Stimulated activated CD4-positive, alpha-beta T cell treated with anti-CD3 and anti-CD28 coated beads, Interleukin-15, amount 100 ng/mL, for 1 hour (primary cell): ENCODE measurements around the gene FLOT1.
"Not testable (repeated sequence)": the region's sequence is repeated elsewhere in the genome, so short reads cannot be mapped to it uniquely, and the experiment has no call there.

Experiments used
- DNase-seq, 2 donors: peaks; one replicate each; pipeline ENCODE4 v3.0.0-alpha.2; 2020; ENCODE audit warnings: low read depth in 1 of 2, low spot score in 1 of 2

The FLOT1 gene

DNA sequence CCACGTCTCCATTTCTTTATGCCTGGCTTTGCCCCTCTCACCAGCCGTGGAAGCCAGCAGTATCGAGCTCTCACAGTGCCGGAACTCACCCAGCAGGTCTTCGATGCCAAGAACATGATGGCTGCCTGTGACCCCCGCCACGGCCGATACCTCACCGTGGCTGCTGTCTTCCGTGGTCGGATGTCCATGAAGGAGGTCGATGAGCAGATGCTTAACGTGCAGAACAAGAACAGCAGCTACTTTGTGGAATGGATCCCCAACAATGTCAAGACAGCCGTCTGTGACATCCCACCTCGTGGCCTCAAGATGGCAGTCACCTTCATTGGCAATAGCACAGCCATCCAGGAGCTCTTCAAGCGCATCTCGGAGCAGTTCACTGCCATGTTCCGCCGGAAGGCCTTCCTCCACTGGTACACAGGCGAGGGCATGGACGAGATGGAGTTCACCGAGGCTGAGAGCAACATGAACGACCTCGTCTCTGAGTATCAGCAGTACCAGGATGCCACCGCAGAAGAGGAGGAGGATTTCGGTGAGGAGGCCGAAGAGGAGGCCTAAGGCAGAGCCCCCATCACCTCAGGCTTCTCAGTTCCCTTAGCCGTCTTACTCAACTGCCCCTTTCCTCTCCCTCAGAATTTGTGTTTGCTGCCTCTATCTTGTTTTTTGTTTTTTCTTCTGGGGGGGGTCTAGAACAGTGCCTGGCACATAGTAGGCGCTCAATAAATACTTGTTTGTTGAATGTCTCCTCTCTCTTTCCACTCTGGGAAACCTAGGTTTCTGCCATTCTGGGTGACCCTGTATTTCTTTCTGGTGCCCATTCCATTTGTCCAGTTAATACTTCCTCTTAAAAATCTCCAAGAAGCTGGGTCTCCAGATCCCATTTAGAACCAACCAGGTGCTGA is 18.4 kb downstream of the FLOT1 start:
- not testable (repeated sequence) for DNase-seq

GRCh38 chr6:30723159-30723842 is 19.2 kb downstream of the FLOT1 start:
- DNase-seq, result not testable (repeated sequence)

DNA sequence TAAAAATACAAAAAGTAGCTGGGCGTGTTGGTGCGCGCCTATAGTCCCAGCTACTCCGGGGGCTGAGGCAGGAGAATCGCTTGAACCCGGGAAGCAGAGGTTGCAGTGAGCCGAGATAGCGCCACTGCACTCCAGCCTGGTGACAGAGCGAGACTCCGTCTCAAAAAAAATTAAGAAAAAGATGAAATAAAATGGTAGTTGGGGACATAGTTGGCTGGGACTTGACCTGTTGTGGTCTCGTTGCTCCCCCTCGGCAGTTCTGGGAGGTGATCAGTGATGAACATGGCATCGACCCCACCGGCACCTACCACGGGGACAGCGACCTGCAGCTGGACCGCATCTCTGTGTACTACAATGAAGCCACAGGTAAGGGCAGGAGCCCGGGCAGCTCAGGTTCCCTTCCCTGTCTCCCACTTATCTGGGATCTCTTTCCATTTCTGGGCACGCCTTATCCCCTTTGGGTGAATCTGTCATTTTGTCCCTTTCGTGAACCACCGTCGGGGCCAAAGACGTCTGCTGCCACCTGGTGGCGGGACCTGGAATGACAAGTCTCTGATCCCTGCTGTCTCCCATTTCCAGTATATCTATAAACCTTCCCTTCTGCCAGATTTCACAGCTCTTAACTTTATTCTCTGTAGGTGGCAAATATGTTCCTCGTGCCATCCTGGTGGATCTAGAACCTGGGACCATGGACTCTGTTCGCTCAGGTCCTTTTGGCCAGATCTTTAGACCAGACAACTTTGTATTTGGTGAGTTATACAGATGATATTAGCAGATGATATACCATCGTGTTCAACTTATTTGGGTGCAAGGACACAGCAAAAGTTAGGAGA is 20.0 kb downstream of the FLOT1 start:
- DNase-seq, result peak; percentile 70 to 81

GRCh38 chr6:30722025-30722279 is 20.5 kb downstream of the FLOT1 start:
- DNase-seq, result not testable (repeated sequence)

DNA sequence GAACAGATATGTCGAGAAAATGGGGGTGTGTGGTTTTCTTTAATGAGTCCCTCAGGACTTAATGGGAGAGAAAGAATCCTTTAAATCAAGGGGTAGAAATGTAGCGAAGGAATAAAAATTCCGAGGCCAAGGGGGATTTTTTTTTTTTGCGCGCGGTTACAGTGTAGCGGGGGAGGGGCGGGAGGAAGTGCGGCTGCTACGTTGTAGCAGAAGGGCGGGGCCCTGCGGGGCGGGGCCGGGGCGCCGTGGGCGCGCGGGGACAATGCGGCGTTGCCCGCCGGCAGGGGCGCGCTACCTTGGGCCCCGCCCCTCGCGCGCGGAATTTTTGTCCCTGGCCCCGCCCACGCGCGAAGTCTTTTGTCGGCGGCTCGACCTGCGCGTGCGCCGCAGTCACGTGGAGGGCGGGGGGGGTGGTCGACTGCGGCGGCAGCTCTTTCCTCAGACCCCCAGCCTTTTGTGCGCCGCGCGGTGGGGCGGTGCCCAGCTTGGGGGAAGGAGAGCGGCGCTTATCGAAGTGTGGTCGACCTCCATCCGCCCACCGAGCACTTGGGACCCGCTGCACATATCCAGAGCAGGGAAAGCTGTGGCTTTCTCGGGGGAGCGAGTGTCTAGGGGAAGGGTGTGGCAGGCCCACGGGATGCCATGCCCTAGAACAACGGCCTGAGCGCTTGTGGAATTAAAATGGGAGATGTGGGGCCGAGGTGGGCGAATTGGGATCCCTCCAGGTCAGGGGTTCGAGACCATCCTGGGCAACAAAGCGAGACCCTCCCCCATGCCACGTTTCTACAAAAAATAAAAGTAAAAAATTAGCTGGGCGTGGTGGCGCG is 21.1 kb downstream of the FLOT1 start:
- peak; percentile 95 to 98 for DNase-seq

DNA sequence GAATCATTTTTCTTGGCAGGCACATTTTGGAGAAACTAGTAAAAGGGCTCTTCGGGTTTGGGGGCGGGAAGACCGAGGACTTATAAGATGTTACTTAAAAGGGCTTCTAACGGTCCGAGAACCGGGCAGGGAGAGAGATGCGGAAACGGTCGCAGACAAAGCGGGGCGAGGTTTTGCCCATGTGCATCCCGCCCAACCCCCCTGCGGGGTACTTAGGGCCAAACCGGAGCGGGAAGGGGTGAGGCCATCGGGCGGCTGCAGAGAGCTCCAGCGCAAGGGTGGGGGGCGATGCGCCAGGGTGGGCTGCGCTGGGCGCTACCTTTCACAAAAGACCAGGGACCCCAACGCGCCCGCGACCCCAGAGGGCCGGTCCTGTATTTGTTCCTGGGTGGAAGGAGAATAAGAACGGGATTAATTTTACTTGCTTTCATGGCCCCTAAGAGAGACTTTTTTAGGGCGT is 21.7 kb downstream of the FLOT1 start:
- DNase-seq, result peak; percentile 40 to 57

GRCh38 chr6:30719791-30720737 is 22.4 kb downstream of the FLOT1 start, which contains the start of gene TUBB:
TSS of gene TUBB (plus strand) at chr6:30720352. CDS start at chr6:30720507, 155 bp downstream.
- DNase-seq, result peak; percentile 91

- DNase-seq, result no peak
Measured at GRCh38 chr6:30719356-30719755, 23.1 kb downstream of the FLOT1 start.

DNA sequence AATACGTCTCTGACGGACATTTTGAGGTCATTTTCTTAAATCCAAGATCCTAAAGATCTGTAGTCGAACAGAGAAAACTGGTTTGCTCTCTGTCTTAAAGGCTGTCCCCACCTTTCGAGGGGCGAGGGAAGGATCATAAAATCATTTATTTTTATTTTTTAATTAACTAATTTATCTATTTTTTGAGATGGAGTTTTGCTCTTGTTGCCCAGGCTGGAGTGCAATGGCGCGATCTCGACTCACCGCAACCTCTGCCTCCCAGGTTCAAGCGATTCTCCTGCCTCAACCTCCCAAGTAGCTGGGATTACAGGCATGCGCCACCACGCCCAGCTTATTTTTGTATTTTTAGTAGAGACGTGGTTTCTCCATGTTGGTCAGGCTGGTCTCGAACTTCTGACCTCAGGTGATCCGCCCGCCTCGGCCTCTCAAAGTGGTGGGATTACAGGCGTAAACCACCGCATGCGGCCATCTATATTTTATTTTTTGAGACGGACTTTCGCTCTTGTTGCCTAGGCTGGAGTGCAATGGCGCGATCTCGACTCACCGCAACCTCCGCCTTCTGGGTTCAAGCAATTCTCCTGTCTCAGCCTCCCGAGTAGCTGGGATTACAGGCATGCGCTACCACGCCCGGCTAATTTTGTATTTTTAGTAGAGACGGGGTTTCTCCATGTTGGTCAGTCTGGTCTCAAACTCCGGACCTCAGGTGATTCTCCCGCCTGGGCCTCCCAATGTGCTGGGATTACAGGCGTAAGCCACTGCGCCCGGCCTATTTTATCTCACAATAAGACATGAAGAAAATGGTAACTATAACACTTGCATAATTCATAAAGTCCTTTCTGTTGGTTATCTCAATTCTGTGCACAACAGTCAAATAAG is 24.4 kb downstream of the FLOT1 start:
- DNase-seq, result not testable (repeated sequence)

- peak; percentile 95 to 97 for DNase-seq
Measured at GRCh38 chr6:30717129-30717844, 25.2 kb downstream of the FLOT1 start, which contains the start of gene MDC1. TSS of gene MDC1 (minus strand) at chr6:30717281. CDS start at chr6:30715175, 2,106 bp downstream.

DNA sequence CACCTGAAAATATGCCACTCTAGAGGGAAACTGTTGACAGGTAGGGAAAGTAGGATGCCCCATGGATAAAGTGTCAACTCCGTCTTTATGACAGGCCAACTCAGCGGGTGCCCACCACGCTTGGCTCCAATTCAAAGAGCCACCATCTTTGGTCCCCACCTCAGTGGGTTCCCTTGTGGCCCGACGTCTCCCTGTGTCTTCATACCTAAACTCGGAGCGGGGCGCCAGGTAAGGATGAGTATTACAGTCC is 25.7 kb downstream of the FLOT1 start:
- no peak for DNase-seq

DNA sequence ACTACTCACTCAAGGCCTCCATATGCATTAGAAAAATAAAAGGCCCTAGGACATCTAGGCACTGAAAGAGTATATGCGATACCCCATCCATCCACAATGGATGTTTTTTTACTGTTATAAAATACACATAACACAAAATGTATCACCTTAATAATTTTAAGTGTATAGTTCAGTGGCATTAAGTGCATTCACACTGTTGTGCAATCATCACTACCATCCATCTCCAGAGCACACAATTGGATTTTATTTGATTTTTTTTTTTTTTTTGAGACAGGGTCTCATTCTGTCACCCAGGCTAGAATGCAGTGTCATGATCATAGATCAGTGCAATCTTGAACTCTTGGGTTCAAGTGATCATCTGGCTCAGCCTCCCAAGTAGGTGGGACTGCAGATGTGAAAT is 28.2 kb downstream of the FLOT1 start:
- no peak for DNase-seq

DNA sequence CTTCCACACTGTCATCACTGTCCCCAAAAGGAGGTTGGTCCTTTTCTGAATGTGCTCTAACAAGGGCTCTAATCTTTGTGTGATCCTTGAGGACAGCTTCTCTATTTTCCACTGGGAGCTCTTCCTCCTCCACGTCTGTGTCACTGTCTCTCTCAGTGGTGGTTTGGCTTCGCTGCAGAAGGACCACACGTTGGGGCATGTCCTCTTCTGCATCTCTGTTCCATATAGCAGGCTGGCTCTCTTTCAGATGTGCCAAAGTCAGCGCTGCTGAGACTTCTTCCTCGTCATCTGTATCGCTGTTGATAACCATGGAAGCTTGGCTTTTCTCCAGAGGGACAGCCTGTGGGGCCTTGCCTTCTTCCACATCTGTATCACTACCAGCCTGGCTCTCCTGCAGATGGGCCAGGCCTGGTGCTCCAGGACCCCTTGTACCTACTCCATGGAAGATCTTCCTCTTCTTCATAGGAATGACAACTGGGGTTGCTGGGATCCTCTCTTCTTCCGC is 30.0 kb downstream of the FLOT1 start:
- DNase-seq, result no peak

DNA sequence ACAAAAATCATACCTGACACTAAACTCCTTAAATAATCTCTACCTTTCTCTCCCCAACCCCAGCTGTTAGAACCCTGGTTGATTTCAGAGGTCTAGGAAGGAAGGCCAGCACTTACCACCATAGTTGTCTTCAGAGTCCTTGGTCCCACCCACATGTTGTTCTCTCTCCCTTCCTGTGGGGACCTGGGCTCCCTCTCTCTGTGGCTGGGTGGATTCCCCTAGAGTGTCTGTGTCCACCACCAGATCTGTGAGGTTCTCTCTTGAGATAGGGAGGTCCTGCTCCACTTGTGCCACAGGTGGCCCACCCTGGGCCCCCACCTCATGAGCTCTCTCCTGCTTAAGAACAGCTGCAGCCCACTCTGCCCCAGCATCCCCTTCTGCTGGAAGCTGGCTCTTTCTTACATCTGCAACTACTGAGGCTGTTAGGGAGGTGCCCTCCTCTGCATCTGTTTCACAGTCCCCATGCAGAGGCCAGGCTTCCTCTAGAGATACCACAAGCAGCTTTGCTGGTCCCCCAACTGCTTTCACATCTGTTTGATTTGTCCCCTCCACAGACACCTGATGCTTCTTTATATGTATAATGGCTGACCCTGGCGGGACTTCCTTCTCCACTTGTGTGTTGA is 30.6 kb downstream of the FLOT1 start:
- no peak for DNase-seq

DNA sequence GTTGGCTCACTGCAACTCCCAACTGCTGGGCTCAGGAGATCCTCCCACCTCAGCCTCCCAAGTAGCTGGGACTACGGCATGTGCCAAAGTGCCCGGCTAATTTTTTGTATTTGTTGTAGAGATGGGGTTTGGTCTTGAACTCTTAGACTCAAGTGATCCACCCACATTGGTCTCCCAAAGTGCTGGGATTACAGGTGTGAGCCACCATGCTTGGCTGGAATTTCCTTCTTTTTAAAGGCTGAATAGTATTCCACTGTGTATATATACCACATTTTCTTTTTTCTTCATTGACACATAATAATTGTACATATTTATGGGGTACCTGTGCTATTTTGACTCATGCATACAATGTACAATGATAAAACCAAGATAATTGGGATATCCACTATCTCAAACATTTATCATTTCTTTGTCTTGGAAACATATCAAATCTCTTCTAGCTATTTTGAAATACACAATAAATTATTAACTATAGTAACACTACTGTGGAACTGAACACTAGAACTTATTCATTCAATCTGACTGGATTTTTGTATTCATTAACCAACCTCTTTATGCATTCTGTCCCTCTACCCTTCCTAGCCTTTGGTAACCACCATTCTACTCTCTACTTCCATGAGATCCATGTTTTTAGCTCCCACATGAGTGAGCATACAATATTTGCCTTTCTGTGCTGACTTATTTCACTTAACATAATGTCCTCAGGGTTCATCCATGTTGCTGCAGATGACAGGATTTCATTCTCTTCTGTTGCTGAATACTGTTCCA is 33.2 kb downstream of the FLOT1 start:
- DNase-seq, result no peak

GRCh38 chr6:30707281-30707850 is 35.1 kb downstream of the FLOT1 start:
- DNase-seq, result no peak
